ENCODE results near the gene PGD.

DNA sequence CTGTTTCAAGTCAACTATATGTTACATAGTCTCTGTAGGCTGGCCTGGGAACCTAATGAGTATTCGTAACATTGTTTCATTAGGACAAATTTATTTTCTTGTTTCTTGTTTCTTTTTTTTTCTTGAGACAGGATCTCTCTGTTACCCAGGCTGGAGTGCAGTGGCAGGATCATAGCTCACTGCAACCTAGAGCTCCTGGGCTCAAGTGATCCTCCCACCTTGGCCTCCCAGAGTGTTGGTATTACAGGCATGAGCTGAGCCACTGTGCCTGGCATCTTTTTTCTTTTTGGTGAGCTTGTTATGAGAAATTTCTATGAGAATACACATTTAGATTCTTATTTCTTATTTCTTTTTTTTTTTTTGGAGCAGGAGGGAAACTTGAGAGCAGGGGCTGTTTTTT lies 38.2 kb downstream of the PGD start:
- TF ChIP-seq, protein P1, sequence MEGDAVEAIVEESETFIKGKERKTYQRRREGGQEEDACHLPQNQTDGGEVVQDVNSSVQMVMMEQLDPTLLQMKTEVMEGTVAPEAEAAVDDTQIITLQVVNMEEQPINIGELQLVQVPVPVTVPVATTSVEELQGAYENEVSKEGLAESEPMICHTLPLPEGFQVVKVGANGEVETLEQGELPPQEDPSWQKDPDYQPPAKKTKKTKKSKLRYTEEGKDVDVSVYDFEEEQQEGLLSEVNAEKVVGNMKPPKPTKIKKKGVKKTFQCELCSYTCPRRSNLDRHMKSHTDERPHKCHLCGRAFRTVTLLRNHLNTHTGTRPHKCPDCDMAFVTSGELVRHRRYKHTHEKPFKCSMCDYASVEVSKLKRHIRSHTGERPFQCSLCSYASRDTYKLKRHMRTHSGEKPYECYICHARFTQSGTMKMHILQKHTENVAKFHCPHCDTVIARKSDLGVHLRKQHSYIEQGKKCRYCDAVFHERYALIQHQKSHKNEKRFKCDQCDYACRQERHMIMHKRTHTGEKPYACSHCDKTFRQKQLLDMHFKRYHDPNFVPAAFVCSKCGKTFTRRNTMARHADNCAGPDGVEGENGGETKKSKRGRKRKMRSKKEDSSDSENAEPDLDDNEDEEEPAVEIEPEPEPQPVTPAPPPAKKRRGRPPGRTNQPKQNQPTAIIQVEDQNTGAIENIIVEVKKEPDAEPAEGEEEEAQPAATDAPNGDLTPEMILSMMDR (IDR thresholded peaks at IDR 0.05) = no peak
- TF ChIP-seq POLR2A (IDR thresholded peaks at IDR 0.05) = no peak
